NCI-H524 treated with DMSO at 0.1 percent for 48 hours (cell line): ENCODE measurements around the gene PIGP.
"Not testable (repeated sequence)": the region's sequence is repeated elsewhere in the genome, so short reads cannot be mapped to it uniquely, and the experiment has no call there.

Source experiments
- DNase-seq: peaks from one replicate; lab custom pipeline; 2025; lab: John Stamatoyannopoulos, UW

The PIGP gene

DNA sequence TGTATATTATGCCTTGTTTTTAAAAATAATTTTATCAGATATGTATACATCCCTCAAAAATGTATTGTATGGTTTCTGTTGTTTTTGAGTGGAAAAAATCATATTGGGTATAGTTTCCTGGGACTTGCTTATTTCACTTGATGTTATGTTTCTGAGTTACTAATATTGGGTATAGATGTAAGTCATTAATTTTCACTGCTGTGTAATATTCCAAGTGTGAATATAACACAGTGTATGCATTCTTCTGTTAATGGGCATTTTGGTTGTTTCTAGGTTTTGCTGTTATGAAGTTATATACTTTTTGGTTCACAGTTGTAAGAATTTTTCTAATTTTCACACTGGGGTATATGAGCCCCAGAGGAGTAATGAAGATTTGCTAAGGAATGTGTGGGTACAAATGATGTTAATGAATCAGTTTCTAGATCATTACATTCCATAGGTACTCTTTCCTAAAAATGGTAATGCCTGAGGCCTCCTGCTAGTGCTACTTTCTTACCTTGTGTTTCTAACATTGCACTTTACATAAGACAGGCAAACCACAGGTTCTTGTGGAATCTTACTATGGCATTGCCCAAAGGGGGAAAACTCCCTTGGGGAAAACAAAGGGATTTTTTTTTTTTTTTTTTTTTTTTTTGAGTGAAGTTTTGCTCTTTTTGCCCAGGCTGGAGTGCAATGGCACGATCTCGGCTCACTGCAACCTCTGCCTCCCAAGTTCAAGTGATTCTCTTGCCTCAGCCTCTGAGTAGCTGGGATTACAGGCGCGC is 3.4 kb upstream of the PIGP start:
- DNase-seq, result no peak

- DNase-seq, result no peak
Observed at GRCh38 chr21:37075214-37075770, 2.4 kb upstream of the PIGP start.

- DNase-seq, result no peak
Observed at GRCh38 chr21:37074546-37074945, 1.7 kb upstream of the PIGP start.

DNA sequence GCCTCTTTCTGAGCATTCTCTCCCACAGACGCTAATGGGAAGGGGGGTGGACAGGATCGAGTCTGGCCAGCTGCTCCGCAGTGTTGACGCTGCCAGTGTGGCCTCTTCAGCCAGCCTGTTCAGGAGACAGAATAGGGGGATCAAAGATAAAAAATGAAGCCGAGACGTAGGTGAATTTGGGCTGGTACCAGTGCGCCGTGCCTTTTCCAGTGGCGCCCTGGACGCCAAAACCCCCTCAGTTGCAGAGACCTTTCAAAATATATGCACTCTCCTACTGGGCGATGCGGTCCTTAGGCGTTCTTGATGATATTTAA is 1.3 kb upstream of the PIGP start:
- DNase-seq, result peak; percentile 38

DNA sequence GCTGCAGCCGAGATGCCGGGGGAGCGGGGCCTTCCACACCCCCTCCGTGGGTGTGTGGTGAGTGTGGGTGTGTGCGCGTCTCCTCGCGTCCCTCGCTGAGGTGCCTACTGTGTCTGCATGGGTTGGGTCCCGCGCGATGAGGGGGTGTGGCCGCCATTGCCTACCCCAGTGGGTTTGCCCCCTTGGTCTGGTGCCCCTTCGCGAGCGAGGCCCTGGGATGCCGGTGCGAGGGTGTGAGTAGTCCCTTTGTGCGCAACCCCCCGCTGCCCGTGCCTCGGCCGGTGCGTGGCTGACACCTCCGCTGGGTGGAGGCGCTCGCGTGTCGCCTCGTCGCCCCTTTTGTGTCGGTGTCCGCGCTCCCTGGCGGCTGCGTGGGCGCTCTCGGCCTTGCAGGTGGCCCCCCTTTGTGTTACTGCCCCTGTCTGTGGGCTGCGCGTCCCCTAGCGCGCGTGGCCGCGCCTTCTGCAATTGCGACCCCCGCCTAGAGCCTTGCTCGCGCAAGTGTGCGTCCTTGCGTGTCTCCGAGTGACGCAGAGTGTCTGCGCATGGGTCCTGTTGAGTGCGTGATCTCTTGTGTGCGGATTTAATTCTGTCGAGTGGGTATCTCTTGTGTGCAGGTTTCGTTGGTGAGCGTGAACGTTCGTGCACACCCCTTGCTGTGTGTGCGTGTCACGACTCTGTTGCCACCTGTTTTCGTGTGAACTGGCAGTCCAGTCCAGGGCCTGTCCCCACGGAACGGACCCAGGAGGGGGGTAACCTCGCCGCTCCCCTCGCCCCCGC is 736 bp upstream of the PIGP start:
- DNase-seq, result no peak

GRCh38 chr21:37072274-37072987 is 440 bp downstream of the PIGP start:
- peak; percentile 77 for DNase-seq

- peak; percentile 57 for DNase-seq
Observed at GRCh38 chr21:37071561-37072273, 1.2 kb downstream of the PIGP start.

GRCh38 chr21:37065561-37066177 is 7.2 kb downstream of the PIGP start:
- no peak for DNase-seq

DNA sequence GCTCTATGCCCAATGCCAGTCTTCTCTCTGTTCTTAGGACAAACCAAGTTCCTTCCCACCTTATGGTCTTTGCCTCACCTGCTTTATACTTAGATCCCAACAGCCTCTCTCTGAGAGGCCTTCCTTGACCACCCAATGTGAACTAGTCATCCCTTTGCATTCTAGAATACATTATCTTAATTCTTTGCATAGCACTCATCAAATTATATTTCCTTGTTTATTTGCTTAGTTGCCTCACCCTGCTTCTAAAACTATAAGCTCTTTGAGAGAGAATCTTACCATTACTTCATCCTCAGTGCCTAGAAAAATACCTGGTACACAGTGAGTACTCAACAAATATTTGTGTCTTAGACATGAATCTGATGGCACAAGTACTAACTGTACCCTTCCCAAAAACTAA is 8.0 kb downstream of the PIGP start:
- DNase-seq, result no peak

GRCh38 chr21:37063433-37063832 is 9.4 kb downstream of the PIGP start:
- no peak for DNase-seq

DNA sequence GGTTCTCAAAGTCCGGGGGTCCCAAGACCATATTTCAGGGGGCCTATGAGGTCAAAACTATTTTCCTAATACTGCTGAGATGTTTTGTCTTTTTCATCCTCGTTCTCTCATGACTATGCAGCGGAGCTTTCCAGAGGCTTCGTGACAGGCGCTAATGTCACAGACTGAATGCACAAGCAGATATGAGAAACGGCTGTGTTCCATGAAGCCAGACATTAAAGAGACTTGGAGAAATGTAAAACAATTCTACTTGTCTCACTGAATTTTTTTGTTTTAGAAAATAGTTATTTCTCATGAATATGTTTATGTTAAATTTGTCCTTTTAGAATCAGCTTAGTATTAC is 10.3 kb downstream of the PIGP start:
- DNase-seq, result no peak

- no peak for DNase-seq
Observed at GRCh38 chr21:37061926-37062592, 10.8 kb downstream of the PIGP start.

GRCh38 chr21:37060296-37060695 is 12.6 kb downstream of the PIGP start:
- peak; percentile 91 for DNase-seq

DNA sequence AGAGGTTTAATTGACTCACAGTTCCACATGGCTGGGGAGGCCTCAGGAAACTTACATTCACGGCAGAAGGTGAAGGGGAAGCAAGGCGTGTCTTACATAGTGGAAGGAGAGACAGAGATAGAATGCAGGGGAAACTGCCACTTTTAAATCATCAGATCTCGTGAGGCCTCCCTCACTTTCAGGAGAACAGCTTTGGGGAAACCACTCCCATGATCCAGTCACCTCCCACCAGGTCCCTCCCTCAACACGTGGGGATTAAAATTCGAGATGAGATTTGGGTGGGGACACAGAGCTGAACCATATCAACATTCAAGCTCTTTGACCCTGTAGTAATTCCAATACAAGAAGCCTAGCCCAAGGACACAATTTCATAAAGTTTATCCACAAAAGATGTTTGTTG is 13.7 kb downstream of the PIGP start:
- no peak for DNase-seq

DNA sequence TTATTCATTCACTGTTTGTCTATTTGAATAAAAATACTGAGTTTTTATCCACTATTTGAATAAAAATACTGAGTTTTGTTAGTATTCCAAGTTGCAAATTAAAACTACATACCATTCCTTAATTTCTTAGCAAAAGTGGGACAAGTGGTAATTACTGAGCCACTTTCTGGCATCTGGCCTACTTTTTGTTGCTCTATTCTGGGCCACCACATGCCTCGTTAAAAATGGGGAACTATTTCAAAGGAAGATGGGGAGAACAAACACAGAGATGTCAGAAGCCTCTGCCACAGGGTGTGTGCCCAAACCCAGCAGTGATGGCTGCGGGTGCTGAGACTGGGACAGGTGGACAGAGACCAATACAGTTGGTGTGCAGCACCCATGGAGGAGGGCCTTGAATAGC is 14.6 kb downstream of the PIGP start:
- DNase-seq, result no peak

DNA sequence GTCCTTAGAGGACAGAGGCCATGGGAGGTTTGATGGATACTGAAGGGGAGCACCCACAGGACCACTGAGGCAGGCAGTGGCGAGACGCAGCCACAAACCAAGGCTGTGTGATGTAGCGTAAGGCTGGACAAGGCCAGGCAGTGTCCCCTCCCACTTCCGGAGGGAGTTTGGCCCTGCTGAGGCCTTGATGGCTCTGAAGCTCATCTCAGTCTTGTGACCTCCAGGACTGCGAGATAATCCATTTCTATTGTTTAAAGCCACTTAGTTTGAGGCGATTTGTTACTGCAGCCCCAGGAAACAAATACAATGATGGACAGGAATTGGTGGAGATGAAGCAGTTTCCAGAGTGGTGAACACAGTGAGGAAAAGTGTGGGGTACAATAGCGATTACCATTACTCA is 15.3 kb downstream of the PIGP start:
- no peak for DNase-seq

DNA sequence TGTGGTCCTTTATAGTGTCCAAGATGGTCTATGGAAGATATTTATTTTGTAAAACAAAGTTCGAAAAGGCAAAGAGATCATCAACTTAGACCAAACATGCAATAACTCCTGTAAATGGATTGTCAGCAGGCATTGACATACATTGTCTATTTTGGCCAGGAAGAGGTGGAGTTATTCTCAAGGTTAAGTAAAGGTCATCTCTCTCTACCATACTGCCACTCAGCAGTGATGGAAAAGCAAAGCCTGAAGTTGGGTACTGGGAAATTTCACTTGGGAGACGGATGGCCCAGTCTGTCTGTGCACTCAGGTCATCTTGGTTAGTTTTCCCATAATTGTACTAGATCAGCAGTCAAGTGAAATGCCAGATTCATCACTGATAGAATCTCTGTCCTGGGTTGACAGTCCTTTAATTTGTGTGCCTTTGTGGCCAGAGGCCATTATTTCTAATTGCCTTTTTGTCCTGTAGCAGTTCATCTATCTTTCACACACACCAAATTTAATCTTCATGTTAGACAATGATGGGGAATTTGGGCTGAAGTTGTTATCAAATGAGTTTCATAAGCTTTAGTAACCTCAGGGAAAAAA is 17.5 kb downstream of the PIGP start:
- no peak for DNase-seq

DNA sequence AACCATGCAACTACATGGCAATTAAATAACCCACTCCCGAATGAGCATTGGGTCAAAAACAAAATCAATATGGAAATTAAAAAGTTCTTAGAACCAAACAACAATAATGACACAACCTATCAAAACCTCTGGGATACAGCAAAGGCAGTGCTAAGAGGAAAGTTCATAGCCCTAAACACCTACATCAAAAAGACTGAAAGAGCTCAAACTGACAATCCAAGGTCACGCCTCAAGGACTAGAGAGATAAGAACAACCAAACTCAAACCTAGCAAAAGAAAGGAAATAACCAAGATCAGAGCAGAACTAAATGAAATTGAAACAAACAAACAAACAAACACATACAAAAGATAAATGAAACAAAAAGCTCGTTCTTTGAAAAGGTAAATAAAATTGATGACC is 23.1 kb downstream of the PIGP start:
- DNase-seq, result not testable (repeated sequence)

GRCh38 chr21:37047079-37047478 is 25.8 kb downstream of the PIGP start:
- no peak for DNase-seq

- DNase-seq, result no peak
Observed at GRCh38 chr21:37045556-37045955, 27.3 kb downstream of the PIGP start.

DNA sequence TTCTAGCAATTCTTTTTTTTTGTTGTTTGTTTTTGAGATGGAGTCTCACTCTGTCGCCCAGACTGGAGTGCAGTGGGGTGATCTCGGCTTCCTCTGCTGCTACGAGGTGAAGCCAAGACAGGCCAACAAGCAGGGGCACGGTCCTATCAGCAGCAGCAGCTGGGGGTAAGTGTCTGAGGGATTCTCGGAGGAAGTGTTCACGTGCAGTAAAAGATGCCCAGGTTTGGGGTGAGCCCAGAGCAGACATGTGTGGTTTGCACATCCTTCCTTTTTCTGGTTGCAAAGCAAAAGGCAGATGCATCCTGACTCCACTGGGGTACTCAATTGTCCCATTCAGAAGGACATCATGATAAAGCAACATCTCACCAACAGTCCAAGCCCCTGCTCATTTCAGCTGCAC is 27.7 kb downstream of the PIGP start:
- DNase-seq, result no peak
